Loucy (cell line): ENCODE data around the gene TSPAN32.

Experiments
- EZH2phosphoT487 ChIP-seq: fragments of 200-600 bp; IDR thresholded peaks from 2 replicates; pipeline ENCODE4 v1.6.1; 2018; ENCODE audit warnings: antibody characterized with exemption, mild to moderate bottlenecking, moderate library complexity, borderline replicate concordance
- TF ChIP-seq, protein P1 (sequence below): fragments of 200-600 bp; sonication (generic); conservative IDR thresholded peaks from 2 replicates; pipeline ENCODE4 v1.5.1; 2014; ENCODE audit warnings: mild to moderate bottlenecking, antibody characterized with exemption, low read length

DNA sequence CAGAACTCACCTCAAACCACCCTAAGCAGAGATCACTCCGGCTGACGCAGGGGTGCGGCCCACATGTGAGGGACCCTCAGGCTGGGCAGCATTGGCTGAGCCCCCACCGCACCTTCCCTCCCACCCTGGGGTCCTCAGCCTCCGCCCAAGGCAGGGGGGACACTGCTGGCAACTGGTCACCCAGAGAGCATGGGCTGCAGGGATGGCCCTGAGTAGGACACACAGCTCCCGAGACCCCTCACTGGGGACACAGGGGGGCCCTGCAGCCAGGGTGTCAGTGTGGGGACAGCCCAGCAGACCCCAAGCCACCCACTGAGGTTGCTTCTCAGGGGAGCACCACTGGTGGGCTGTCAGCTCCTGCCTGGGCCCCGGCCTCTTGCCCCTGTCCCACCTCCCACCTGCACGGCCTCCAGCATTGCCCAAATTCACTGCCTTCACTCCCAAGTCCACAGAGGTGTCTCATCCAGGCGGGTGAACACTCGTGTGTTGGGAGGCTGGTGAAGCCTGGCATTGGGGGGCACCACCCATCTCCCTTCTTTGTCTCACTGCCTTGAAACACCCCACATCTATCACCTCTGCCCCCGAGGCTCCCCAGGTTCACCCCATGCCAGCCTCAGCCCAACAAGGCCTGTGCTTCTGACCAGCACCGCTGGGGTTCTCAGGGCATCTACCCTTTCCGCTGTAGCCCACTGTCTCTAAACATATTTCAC is 4.7 kb upstream of the TSPAN32 start:
- TF ChIP-seq, protein P1, sequence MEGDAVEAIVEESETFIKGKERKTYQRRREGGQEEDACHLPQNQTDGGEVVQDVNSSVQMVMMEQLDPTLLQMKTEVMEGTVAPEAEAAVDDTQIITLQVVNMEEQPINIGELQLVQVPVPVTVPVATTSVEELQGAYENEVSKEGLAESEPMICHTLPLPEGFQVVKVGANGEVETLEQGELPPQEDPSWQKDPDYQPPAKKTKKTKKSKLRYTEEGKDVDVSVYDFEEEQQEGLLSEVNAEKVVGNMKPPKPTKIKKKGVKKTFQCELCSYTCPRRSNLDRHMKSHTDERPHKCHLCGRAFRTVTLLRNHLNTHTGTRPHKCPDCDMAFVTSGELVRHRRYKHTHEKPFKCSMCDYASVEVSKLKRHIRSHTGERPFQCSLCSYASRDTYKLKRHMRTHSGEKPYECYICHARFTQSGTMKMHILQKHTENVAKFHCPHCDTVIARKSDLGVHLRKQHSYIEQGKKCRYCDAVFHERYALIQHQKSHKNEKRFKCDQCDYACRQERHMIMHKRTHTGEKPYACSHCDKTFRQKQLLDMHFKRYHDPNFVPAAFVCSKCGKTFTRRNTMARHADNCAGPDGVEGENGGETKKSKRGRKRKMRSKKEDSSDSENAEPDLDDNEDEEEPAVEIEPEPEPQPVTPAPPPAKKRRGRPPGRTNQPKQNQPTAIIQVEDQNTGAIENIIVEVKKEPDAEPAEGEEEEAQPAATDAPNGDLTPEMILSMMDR = no peak
- no peak for TF ChIP-seq EZH2phosphoT487
